Choroid plexus epithelial cell (primary cell): Measurements from ENCODE around the gene TFEB.

Experiments used
- DNase-seq: peaks from one replicate; pipeline ENCODE4 v3.0.0-alpha.2; 2010; ENCODE audit warnings: low read depth
- H3K4me3 ChIP-seq: 2 replicates; pipeline ENCODE4 v1.5.1; 2011; ENCODE audit warnings: low read depth, mild to moderate bottlenecking, control low read depth, low read length, moderate library complexity
- TF ChIP-seq, protein P1 (sequence below): conservative IDR thresholded peaks from 2 replicates; pipeline ENCODE4 v1.5.1; 2011; ENCODE audit warnings: low read depth, mild to moderate bottlenecking, control low read depth, inconsistent platforms, low read length, moderate library complexity

TFEB gene

DNA sequence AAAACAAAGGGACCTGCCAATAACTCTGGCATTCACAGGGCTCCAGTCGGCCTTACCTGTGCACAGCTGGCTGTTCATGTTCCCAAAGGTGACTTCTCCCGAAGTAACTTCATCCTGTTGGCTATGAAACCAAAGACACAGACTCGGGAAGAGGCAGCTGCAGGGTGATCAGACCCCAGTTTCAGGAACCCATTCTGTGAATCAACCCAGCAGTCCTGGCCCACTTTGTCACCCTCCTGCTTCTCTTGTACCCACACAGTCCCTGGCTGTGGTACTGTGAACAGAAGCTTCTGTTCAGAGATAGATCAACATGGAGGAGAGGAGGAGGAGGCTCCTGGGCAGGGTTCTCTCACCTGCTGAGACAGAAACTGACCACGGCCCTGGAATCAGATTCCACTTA is 20.5 kb upstream of the TFEB start:
- DNase-seq = no peak
- no peak overlapping the region for H3K4me3 ChIP-seq
- TF ChIP-seq, protein P1, sequence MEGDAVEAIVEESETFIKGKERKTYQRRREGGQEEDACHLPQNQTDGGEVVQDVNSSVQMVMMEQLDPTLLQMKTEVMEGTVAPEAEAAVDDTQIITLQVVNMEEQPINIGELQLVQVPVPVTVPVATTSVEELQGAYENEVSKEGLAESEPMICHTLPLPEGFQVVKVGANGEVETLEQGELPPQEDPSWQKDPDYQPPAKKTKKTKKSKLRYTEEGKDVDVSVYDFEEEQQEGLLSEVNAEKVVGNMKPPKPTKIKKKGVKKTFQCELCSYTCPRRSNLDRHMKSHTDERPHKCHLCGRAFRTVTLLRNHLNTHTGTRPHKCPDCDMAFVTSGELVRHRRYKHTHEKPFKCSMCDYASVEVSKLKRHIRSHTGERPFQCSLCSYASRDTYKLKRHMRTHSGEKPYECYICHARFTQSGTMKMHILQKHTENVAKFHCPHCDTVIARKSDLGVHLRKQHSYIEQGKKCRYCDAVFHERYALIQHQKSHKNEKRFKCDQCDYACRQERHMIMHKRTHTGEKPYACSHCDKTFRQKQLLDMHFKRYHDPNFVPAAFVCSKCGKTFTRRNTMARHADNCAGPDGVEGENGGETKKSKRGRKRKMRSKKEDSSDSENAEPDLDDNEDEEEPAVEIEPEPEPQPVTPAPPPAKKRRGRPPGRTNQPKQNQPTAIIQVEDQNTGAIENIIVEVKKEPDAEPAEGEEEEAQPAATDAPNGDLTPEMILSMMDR = no peak

DNA sequence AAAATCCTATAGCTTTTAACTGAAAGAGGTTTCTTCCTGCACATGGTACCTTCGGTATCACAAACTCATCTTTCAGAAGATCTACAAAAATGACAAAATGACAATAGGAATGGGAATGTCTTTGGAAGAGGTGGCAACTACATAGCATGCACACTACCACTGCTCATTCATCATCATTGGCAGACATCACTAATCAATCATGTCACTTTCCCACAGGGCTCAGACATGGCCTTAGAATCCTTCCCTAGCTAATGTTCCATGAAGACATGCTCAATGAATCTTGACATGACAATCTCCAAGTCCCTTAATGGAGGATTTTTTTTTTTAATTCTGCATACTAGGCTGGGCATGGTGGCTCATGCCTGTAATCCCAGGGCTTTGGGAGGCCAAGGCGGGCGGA is 15.0 kb upstream of the TFEB start:
- no peak overlapping the region for H3K4me3 ChIP-seq
- DNase-seq = no peak
- TF ChIP-seq, protein P1 = no peak

DNA sequence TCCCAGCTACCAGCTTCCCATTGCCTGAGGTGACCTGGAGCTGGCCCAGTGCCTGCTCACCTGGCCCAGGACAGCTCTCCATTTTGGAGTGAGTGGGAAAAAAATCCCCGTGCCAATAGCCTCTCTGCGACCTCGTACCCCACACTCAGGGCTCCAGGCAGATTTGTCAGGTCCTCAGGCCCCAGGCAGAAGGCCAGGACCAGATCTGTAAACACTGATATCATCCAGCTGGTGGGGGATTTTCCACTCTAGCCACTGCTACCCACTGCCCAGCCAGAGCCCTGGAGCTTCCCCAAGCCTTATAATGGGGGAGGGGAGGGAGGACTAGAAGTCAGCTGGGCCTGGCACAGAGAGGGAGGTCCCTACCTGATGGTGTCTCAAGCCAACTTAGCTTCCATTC is 13.1 kb upstream of the TFEB start:
- TF ChIP-seq, protein P1 = no peak
- no peak overlapping the region for H3K4me3 ChIP-seq
- DNase-seq = no peak

DNA sequence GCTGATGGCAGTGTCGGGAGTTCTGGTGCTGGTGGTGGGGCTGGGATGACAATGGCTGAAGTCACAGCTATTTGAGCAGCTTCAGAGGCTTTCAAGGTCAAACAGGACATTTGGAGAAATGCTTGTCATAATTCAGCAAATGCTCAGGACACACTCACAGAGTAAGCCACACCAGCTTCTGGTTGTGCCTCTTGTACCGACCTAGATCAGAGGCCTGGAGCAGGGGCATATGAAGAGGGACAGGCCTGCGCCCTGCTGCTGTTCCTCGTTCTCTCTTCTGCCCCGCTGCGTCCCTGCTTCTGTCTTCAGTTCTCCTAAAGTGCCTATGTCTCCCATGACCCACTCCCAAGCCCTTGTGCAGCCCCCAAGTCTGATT is 12.7 kb upstream of the TFEB start:
- H3K4me3 ChIP-seq = no peak overlapping the region
- DNase-seq = no peak
- TF ChIP-seq, protein P1 = no peak

DNA sequence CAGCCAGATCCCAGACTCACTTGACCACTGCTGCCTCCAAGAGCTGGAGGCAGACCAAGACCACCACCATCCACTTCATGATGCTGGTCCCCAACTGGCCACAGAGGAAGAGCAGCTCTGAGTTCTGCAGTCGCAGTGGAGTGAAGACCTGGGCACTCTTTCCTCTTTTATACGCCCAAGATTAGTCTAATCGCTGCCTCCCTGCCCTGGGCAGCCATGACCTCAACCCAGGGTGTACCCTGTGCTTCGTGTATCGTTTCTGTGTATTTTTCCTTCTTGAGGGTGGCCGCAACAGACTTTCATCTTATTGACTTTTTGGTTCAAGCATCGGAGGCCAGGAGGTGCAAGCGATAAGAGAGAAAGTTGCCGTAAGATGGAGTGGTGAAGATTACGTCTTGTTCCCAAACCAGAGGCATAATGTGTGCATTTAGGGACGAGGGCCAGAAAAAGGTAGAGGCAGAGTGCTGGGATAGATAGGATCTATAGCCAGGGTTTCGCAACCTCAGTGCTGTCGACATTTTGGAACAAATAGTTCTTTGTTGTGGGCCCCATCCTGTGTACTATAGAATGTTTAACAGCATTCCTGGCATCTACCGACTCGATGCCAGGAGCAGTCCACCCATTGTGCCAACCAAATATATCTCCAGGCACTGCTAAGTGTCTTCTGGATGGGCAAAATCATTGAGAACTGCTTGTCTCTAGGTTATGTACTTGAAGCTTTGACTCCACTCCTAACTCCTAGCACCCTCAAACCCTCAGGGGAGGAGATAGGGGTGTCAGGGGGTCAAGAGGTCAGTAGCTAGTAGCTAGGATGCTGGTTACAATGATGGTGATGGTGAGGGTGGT is 12.1 kb upstream of the TFEB start, which contains the start of gene PGC:
TSS of gene PGC (minus strand) at position 142 of the 846 bp plus-strand sequence. CDS start at position 79, 63 bp downstream.
- no peak for DNase-seq
- no peak within 1 kb of the TSS for H3K4me3 ChIP-seq
- TF ChIP-seq, protein P1 = no peak

DNA sequence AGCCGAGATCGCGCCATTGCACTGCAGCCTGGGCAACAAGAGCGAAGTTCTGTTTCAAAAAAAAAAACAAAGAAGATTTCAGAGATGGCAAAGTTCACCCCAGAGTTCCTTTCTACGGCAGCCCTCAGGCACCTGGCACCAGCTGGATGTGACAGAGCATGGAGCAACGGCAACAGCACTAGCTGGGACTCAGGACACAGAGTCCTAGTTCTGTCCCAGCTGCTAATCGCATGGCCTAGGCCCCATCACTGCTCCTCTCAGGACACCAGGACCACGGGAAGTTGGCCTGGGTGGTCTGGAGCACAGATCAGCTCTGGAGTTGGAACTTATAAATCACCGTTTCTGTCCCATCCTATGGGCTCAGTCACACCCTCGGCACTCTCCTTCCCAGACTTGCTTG is 10.7 kb upstream of the TFEB start:
- TF ChIP-seq, protein P1 = no peak
- H3K4me3 ChIP-seq = no peak overlapping the region
- no peak for DNase-seq
